ENCODE measurements around the gene ARL3.

- TF ChIP-seq POLR2A (IDR thresholded peaks at IDR 0.05) = no peak
- TF ChIP-seq CTCF (IDR thresholded peaks at IDR 0.05) = no peak
- no peak for TF ChIP-seq POLR2AphosphoS5 (IDR thresholded peaks at IDR 0.05)
- no peak for TF ChIP-seq EP300 (IDR thresholded peaks at IDR 0.05)
These were observed 84.3 kb downstream of the ARL3 start for GRCh38 chr10:102629661-102630614.

Data from sigmoid colon (tissue), 4 donors.